Osteocyte (in vitro differentiated cells): Measurements from ENCODE around the gene SMIM43. TPM values are rescaled to one million over a fixed set of nuclear protein-coding genes. Genes with fewer than 3 reads are reported as not detected.
A peak's percentile ranks its signal among the peaks of the same experiment; 100 is the strongest.

Source experiments
- DNase-seq: peaks from one replicate; pipeline ENCODE4 v3.0.0; 2021; ENCODE audit warnings: mixed read lengths; ENCODE audit not compliant: unreplicated experiment; ENCODE audit errors: extremely low spot score
- H3K27ac Mint-ChIP-seq: one replicate; pipeline ENCODE4 v1.8.0; 2021; ENCODE audit warnings: mild to moderate bottlenecking, mixed read lengths; ENCODE audit not compliant: unreplicated experiment
- H3K27me3 Mint-ChIP-seq: one replicate; pipeline ENCODE4 v1.8.0; 2021; ENCODE audit warnings: mixed read lengths; ENCODE audit not compliant: unreplicated experiment
- H3K36me3 Mint-ChIP-seq: one replicate; pipeline ENCODE4 v1.8.0; 2021; ENCODE audit warnings: mixed read lengths; ENCODE audit not compliant: unreplicated experiment
- H3K4me1 Mint-ChIP-seq: one replicate; pipeline ENCODE4 v1.8.0; 2021; ENCODE audit warnings: mixed read lengths; ENCODE audit not compliant: unreplicated experiment
- H3K4me3 Mint-ChIP-seq: one replicate; pipeline ENCODE4 v1.8.0; 2021; ENCODE audit warnings: mild to moderate bottlenecking, moderate library complexity, mixed read lengths; ENCODE audit not compliant: unreplicated experiment
- H3K9me3 Mint-ChIP-seq: one replicate; pipeline ENCODE4 v1.8.0; 2021; ENCODE audit warnings: mixed read lengths; ENCODE audit not compliant: unreplicated experiment
- total RNA-seq: library from RNA; stranded (reverse); gene quantifications from 2 replicates; pipeline ENCODE4 v1.2.1, GENCODE V29; 2021
- TF ChIP-seq, protein P1 (sequence below): fragments of 200-600 bp; sonication (generic); IDR thresholded peaks from 2 replicates; pipeline ENCODE4 v1.5.0; 2021; ENCODE audit warnings: antibody characterized with exemption, mild to moderate bottlenecking, moderate library complexity

Gene SMIM43
- total RNA-seq, 1 donor from 2014 or later, result not detected

DNA sequence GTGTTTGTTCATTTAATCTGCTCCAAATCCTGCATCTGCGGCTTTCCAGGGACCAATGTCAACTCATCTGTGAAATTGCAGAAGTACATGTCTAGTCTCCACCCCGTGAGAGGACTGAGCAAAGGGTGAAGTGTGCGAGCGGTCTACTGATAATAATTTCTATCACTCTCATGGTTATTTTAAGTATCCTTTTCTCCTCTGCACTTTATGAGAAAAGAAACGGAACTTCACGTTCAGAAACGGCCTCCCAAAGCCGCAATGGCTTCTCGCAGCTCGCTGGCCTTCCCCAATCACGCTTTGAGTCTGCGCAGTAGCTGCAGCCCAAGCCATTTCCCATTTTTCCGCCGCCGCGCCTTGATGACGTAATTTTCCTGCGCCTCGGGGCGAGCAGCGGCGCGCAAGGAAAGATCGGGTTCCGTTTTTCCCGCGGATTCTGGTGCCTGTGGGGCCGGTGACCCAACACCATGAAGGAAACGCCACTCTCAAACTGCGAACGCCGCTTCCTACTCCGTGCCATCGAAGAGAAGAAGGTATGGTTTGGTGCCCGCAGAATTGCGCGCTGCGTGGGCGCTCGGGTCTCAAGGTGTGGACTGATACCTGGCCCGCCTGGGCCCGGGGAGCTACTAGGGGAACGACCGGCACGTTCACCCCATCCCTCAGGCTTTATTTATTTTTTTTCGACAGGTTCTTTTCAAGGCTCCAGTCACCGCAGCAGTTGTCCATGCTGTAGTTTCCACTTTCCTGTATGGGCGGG lies 36.2 kb upstream of the SMIM43 start, which contains the start of gene EXOSC9:
TSS of gene EXOSC9 (plus strand) at position 363 of the 754 bp plus-strand sequence. CDS start at position 465, 102 bp downstream.
- TF ChIP-seq, protein P1, sequence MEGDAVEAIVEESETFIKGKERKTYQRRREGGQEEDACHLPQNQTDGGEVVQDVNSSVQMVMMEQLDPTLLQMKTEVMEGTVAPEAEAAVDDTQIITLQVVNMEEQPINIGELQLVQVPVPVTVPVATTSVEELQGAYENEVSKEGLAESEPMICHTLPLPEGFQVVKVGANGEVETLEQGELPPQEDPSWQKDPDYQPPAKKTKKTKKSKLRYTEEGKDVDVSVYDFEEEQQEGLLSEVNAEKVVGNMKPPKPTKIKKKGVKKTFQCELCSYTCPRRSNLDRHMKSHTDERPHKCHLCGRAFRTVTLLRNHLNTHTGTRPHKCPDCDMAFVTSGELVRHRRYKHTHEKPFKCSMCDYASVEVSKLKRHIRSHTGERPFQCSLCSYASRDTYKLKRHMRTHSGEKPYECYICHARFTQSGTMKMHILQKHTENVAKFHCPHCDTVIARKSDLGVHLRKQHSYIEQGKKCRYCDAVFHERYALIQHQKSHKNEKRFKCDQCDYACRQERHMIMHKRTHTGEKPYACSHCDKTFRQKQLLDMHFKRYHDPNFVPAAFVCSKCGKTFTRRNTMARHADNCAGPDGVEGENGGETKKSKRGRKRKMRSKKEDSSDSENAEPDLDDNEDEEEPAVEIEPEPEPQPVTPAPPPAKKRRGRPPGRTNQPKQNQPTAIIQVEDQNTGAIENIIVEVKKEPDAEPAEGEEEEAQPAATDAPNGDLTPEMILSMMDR, result no peak
- peak within 1 kb of the TSS; percentile 97 for H3K27ac Mint-ChIP-seq
- no peaks in the 10 kb centered on the region for H3K27me3 Mint-ChIP-seq
- DNase-seq, result peak; percentile 97
- H3K36me3 Mint-ChIP-seq, result peaks cover 12% of the 10 kb centered on the region
- H3K4me3 Mint-ChIP-seq, result peak within 1 kb of the TSS; percentile 95
- H3K4me1 Mint-ChIP-seq, result peaks cover 18% of the 10 kb centered on the region
- no peaks in the 10 kb centered on the region for H3K9me3 Mint-ChIP-seq

DNA sequence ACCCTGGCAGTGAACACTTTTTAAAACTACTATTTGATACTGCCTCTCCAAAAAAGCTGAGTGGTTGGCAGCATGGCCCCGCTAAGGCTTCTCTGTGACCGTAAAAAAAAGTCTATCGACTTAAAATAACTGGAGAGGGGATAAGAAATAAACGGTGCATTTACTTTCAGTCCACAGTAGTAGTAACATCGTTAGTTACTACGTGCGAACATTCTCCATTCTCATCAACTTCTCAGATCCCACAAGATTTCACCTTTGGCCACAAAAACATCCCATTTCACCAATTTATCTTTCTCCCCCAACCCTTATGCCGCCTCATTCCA lies 35.6 kb upstream of the SMIM43 start:
- Mint-ChIP-seq H3K36me3 (peaks cover 12% of the 10 kb centered on the region), H3K9me3 (no peaks in the 10 kb centered on the region), H3K4me3 (peak overlapping the region; percentile 95), H3K27ac (peak overlapping the region; percentile 97), H3K27me3 (no peaks in the 10 kb centered on the region), H3K4me1 (peaks cover 18% of the 10 kb centered on the region)
- no peak for DNase-seq
- TF ChIP-seq, protein P1, result no peak

GRCh38 chr4:121799867-121800501 lies 35.0 kb upstream of the SMIM43 start:
- TF ChIP-seq, protein P1, result no peak
- Mint-ChIP-seq H3K36me3 (peaks cover 9% of the 10 kb centered on the region), H3K4me3 (no peak overlapping the region), H3K4me1 (peaks cover 18% of the 10 kb centered on the region), H3K27me3 (no peaks in the 10 kb centered on the region), H3K9me3 (no peaks in the 10 kb centered on the region), H3K27ac (peak overlapping the region; percentile 97)
- no peak for DNase-seq

DNA sequence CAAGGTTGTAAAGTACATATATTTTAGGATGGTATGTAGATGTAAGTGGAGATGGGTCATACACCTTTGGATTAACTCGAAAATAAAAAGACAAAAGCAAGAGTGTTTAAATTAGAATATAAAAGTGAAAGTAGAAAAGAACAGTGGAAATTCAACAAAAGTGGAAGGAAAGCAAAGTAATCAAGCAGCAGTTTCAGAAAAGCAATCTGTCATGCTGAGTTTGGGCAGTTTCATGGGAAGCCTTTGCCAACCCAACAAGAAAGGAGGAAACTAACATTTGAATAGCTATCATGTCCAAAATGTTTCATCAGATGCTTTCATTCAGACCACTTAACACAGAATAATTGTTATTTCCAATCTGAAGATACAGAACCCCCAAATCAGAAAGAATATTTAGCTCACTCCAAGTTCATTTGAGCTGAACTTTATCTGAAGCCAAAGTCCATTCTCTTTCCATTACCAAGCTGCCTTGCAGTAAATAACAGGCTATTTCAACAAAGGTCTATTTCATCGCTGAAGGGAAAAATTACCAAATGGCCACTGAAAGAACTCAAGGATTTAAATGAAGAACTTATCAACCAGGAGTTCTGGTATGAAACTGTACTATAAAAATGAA lies 34.4 kb upstream of the SMIM43 start:
- Mint-ChIP-seq H3K4me3 (no peak overlapping the region), H3K36me3 (peaks cover 7% of the 10 kb centered on the region), H3K27ac (no peak overlapping the region), H3K27me3 (no peaks in the 10 kb centered on the region), H3K4me1 (peaks cover 18% of the 10 kb centered on the region), H3K9me3 (no peaks in the 10 kb centered on the region)
- TF ChIP-seq, protein P1, result no peak
- DNase-seq, result no peak

GRCh38 chr4:121796283-121796682 lies 31.3 kb upstream of the SMIM43 start:
- H3K9me3 Mint-ChIP-seq, result no peaks in the 10 kb centered on the region
- no peak overlapping the region for H3K27ac Mint-ChIP-seq
- no peaks in the 10 kb centered on the region for H3K36me3 Mint-ChIP-seq

More at GRCh38 chr4:121796283-121796682, 31.3 kb upstream of the SMIM43 start:
- no peak for DNase-seq
- Mint-ChIP-seq H3K4me1 (peaks cover 14% of the 10 kb centered on the region), H3K4me3 (no peak overlapping the region), H3K27me3 (no peaks in the 10 kb centered on the region)
- TF ChIP-seq, protein P1, result no peak
